C4-2B (cell line): Measurements from ENCODE around the gene DLX1.

Experiments
- H3K27ac ChIP-seq: fragments of 450-650 bp; 2 replicates; pipeline ENCODE4 v1.5.1; 2017
- ZFX ChIP-seq: fragments of 450-650 bp; IDR thresholded peaks from 2 replicates; pipeline ENCODE4 v1.6.1; 2017
- TF ChIP-seq, protein P1 (sequence below): fragments of 450-650 bp; conservative IDR thresholded peaks from 2 replicates; pipeline ENCODE4 v1.5.1; 2017; ENCODE audit warnings: mild to moderate bottlenecking

The DLX1 gene

DNA sequence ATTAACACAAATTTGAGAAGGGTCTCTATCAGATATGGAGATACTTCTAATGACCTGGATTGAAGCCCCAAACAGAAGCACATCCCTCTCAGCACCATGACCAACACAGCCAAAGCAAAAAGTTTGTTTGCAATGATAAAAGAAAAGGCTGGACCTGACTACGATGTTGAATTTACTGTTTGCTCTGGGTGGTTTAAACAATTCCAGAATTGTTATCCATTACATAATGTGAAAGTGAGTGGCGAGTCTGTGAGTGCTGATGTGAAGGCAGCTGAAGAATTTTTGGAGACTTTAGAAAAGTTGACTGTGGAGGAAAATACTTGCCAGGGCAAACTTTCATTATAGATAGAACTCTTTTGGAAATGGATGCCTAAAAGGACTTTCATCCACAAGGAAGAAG, 34.8 kb downstream of the DLX1 start:
- no peak overlapping the region for H3K27ac ChIP-seq
- TF ChIP-seq, protein P1, sequence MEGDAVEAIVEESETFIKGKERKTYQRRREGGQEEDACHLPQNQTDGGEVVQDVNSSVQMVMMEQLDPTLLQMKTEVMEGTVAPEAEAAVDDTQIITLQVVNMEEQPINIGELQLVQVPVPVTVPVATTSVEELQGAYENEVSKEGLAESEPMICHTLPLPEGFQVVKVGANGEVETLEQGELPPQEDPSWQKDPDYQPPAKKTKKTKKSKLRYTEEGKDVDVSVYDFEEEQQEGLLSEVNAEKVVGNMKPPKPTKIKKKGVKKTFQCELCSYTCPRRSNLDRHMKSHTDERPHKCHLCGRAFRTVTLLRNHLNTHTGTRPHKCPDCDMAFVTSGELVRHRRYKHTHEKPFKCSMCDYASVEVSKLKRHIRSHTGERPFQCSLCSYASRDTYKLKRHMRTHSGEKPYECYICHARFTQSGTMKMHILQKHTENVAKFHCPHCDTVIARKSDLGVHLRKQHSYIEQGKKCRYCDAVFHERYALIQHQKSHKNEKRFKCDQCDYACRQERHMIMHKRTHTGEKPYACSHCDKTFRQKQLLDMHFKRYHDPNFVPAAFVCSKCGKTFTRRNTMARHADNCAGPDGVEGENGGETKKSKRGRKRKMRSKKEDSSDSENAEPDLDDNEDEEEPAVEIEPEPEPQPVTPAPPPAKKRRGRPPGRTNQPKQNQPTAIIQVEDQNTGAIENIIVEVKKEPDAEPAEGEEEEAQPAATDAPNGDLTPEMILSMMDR = no peak
- no peak for TF ChIP-seq ZFX

GRCh38 chr2:172128484-172128883, 43.2 kb downstream of the DLX1 start:
- no peak for TF ChIP-seq ZFX
- TF ChIP-seq, protein P1 = no peak
- peak overlapping the region; percentile 43; the same call in 1 of the 2 replicates for H3K27ac ChIP-seq

GRCh38 chr2:172129404-172129803, 44.1 kb downstream of the DLX1 start:
- H3K27ac ChIP-seq = no peak overlapping the region
- TF ChIP-seq, protein P1 = no peak
- no peak for TF ChIP-seq ZFX

- TF ChIP-seq, protein P1 = no peak
- TF ChIP-seq ZFX = no peak
- H3K27ac ChIP-seq = no peak overlapping the region
Observed at GRCh38 chr2:172131713-172132555, 46.6 kb downstream of the DLX1 start.

DNA sequence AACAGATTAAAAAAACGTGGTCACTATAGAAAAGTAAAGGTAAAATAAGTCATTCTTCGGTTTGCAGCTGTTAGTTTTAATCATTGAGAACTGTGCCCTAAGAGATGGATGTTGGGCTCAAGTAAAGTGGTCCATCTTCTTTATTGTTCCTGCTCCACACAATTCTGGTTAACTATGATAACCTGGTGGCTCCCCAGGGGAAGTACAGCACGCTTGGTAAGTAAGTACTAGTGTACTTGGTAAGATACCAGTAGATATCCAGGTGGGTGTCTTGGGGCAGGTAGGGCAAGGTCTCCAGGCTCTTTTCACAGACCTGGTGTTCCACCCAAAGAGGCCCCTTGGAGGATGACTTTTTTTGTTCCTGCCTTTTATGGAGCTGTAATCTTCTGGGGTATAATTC, 49.0 kb downstream of the DLX1 start:
- no peak overlapping the region for H3K27ac ChIP-seq
- TF ChIP-seq, protein P1 = no peak
- TF ChIP-seq ZFX = no peak

GRCh38 chr2:172135446-172135845, 50.1 kb downstream of the DLX1 start:
- TF ChIP-seq, protein P1 = no peak
- no peak for TF ChIP-seq ZFX
- H3K27ac ChIP-seq = no peak overlapping the region

- TF ChIP-seq, protein P1 = no peak
- no peak for TF ChIP-seq ZFX
Observed at GRCh38 chr2:172137109-172137508, 51.8 kb downstream of the DLX1 start.

More at GRCh38 chr2:172137109-172137508, 51.8 kb downstream of the DLX1 start:
- H3K27ac ChIP-seq = no peak overlapping the region
